OCI-LY7 (cell line): ENCODE results near the gene HAUS1.

ENCODE experiments used
- CTCF ChIP-seq: fragments of 200-600 bp; sonication (generic); conservative IDR thresholded peaks from 2 replicates; pipeline ENCODE4 v1.5.1; 2014; ENCODE audit warnings: mild to moderate bottlenecking, antibody characterized with exemption, low read length, moderate library complexity, mixed read lengths
- EZH2phosphoT487 ChIP-seq: fragments of 200-600 bp; sonication (generic); IDR thresholded peaks from 2 replicates; pipeline ENCODE4 v1.6.1; 2018; ENCODE audit warnings: low read depth, borderline replicate concordance, mild to moderate bottlenecking, mixed run types, antibody characterized with exemption, low read length, moderate library complexity, mixed read lengths

- TF ChIP-seq CTCF (no peak), EZH2phosphoT487 (no peak)
These were observed 6.8 kb upstream of the HAUS1 start for GRCh38 chr18:46097431-46097800.
